Mammary epithelial cell (primary cell): Measurements from ENCODE around the gene DENND1A.

Experiments
- EZH2 ChIP-seq: IDR thresholded peaks from 2 replicates; pipeline ENCODE4 v1.6.1; 2012; ENCODE audit warnings: low read length, inconsistent platforms, borderline replicate concordance
- TF ChIP-seq, protein P1 (sequence below), 2 donors: IDR thresholded peaks in 1 of 2; conservative IDR thresholded peaks in 1 of 2; 2 replicates each; pipeline ENCODE4 v1.5.1; 2011 to 2012; ENCODE audit warnings: inconsistent platforms in 2 of 2, low read length in 2 of 2, mild to moderate bottlenecking in 2 of 2, control low read depth in 1 of 2, low read depth in 1 of 2; ENCODE audit not compliant: insufficient read depth in 1 of 2; ENCODE audit errors: extremely low read depth in 1 of 2

DNA sequence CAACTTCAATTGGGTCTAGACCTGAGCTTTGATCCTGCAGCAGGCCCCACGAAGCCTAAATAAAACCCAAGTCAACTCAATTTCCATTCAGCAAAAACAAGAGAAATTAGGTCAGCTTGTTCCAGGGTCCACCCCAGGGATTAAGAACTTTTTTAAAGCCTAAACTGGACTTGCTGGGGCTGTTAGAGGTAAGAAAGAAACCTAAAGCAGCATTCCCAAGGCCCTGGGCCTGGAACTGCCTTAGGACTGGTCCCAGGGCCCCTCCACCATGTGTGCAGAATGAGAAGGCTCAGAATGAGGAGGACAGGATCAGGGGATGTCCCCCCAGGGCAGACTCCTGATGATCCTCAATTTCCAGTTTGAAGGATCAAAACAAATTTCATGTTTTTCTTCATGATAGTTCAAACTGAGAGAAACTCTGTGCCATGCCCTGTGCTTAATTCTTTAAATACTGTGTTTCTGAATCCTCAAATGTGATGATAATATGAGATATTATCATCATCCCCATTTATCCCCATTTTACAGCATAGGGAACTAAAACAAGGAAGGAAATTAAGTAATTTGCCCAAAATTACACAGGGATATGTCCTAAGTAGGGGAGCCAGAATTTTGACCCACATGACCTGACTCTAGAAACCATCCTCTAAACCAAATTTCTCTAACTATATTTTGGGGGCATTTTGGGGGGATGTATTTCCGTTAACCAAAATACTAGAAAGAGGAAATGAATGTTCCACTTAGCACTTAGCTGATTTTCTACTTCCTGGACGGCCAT lies 64.5 kb downstream of the DENND1A start:
- TF ChIP-seq EZH2, result no peak
- TF ChIP-seq, protein P1, sequence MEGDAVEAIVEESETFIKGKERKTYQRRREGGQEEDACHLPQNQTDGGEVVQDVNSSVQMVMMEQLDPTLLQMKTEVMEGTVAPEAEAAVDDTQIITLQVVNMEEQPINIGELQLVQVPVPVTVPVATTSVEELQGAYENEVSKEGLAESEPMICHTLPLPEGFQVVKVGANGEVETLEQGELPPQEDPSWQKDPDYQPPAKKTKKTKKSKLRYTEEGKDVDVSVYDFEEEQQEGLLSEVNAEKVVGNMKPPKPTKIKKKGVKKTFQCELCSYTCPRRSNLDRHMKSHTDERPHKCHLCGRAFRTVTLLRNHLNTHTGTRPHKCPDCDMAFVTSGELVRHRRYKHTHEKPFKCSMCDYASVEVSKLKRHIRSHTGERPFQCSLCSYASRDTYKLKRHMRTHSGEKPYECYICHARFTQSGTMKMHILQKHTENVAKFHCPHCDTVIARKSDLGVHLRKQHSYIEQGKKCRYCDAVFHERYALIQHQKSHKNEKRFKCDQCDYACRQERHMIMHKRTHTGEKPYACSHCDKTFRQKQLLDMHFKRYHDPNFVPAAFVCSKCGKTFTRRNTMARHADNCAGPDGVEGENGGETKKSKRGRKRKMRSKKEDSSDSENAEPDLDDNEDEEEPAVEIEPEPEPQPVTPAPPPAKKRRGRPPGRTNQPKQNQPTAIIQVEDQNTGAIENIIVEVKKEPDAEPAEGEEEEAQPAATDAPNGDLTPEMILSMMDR (conservative IDR thresholded peaks at IDR 0.05 in 1 of 2, IDR thresholded peaks at IDR 0.05 in 1 of 2; ENCODE audit: extremely low read depth in 1 of 2, insufficient read depth in 1 of 2, low read depth in 1 of 2, low read length in 2 of 2), result no peak
